HG03439 (cell line): Measurements from ENCODE around the gene SRCAP.
"Not testable (repeated sequence)": the region's sequence is repeated elsewhere in the genome, so short reads cannot be mapped to it uniquely, and the experiment has no call there.

ENCODE experiments used
- ATAC-seq: cut with Tn5 transposase; IDR thresholded peaks from one replicate; pipeline ENCODE4 v1.9.1; 2021; ENCODE audit warnings: mild to moderate bottlenecking, moderate library complexity; ENCODE audit not compliant: unreplicated experiment

The SRCAP gene

DNA sequence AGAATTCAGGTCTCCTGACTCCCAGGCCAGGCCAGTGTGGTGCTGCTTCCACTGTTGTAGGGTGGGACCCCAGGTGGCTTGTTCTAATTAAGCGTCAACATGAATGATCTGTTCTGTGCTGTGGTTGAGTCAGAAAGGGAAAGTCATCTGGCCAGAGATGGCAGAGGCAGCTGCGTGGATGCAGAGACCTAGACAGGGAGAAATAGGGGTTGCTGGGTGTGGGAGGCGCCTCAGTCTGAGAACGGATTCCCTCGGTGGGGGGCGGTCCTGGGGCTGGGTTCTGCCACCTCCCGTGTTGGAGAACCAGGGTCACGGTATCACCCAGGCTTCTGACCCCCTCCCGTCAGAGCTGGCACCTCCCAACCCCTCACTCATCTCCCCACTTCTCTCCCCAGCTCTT lies 35.2 kb upstream of the SRCAP start:
- no peak for ATAC-seq

DNA sequence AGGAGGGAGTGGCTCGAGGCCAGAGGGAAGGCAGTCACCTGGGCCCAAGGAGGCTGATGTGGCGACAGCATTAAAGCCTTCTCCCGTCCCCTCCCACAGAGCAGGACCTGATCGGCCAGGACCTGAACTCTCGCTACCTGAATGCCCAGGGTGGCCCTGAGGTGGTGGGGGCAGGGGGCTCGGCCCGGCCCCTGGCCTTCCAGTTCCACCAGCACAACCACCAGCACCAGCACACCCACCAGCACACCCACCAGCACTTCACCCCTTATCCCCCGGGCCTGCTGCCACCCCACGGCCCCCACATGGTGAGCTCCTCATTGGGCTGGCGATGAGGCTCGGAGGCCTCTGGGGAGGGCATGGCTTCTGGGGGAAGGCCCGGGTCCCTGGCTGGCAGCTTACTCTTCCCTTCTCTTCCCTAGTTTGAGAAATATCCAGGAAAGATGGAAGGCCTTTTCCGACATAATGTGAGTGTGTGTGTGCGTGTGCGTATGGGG lies 34.3 kb upstream of the SRCAP start:
- ATAC-seq: no peak

DNA sequence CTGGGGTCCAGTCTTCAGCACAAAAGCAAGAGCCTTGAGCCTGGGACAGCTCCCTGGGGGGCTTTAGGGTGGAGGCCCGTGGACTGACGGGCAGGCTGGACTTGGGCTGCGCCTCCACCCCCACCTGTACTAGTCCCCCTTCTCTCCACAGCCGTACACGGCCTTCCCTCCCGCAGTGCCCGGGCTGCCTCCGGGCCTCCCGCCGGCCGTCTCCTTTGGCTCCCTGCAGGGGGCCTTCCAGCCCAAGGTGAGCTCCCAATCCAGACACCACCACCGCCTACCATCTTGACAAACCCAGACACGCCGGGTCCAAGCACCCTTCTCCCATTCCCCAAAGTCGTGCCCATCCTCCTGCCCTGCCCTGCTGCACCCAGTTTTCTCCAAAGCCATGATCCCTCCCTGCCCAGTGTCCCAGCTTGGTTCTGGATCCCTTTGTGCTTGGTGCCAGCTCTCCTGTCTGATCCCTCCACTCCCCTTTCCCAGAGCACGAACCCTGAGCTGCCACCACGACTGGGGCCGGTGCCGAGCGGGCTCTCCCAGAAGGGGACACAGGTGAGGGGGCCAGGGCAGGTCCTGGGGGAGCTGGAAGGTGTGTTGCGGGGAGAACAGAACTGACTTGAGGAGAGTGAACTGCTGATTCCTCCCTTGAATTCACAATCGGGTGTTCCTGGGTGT lies 33.7 kb upstream of the SRCAP start:
- no peak for ATAC-seq

DNA sequence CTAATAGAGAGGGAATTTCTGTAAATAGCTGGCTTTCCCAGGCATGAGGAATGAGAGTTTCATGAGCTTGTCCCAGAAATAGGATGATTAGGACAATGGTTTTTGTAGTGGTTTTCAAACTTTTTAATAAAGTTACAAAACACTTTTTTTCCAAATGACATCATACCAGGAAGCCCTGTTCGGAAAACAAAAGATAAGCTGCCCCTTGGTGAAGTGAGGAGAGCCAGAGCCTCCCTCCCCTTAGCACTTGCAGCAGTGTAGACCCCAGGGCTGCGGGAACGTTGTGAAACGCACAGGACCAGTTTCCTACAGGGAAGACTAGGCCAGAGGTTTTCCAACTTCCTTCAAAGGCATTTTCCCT lies 33.2 kb upstream of the SRCAP start:
- no peak for ATAC-seq

DNA sequence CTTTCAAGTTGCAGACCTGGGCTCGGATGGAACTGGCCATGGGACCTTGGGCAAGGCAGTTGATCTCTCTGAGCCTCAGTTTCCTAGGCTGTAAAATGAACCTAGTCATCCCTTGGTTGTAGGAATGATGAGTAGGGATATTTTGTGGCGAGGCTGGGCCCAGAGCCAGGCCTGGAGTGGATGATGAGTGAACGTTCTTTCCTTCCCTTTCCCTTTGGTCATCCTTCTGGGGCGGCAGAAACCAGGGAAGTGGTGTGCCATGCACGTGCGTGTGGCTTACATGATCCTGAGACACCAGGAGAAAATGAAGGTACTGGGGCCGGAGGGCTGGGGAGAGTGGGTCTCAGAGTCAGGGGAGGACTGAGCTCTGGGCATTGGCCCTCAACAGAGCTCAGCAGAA lies 32.3 kb upstream of the SRCAP start:
- ATAC-seq: no peak

DNA sequence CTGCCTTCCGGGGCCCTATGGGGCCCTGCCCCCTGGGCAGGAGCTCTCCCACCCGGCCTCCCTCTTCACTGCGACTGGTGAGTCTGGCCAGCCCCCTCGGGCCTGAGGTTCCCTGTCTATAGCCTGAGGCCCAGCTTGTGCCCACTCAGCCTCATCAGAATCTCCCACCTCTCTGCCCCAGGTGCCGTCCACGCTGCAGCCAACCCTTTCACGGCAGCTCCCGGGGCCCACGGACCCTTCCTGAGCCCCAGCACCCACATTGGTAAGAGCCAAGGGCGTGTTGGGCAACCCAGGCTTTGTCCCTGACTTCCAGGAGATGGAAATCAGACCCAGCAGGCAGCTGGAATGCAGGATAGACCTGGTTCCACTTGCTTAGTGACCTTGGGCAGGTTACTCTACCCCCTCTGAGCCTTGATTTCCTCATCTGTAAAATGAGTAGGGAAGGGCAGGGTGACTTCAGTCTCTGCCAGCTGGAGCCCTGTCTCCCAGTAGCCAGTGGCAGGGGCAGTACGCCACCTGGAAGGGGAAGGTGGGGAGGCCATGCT lies 31.5 kb upstream of the SRCAP start:
- ATAC-seq: no peak

DNA sequence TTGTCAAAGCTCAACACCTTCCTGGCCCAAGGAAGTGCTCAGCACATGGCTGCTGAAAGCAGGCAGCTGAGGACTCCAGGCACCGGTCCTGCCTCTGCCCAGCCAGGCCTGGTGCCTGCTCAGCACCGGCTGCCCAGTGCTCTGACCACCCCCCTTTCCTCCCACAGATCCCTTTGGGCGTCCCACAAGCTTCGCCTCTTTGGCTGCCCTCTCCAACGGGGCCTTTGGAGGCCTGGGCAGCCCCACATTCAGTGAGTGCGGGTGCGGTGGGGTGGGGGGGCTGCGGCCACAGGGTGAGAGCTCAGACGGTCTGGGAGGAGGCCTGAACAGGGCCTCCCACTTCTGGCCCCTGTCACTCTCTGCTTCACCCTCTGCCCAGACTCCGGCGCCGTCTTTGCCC lies 30.6 kb upstream of the SRCAP start:
- no peak for ATAC-seq

DNA sequence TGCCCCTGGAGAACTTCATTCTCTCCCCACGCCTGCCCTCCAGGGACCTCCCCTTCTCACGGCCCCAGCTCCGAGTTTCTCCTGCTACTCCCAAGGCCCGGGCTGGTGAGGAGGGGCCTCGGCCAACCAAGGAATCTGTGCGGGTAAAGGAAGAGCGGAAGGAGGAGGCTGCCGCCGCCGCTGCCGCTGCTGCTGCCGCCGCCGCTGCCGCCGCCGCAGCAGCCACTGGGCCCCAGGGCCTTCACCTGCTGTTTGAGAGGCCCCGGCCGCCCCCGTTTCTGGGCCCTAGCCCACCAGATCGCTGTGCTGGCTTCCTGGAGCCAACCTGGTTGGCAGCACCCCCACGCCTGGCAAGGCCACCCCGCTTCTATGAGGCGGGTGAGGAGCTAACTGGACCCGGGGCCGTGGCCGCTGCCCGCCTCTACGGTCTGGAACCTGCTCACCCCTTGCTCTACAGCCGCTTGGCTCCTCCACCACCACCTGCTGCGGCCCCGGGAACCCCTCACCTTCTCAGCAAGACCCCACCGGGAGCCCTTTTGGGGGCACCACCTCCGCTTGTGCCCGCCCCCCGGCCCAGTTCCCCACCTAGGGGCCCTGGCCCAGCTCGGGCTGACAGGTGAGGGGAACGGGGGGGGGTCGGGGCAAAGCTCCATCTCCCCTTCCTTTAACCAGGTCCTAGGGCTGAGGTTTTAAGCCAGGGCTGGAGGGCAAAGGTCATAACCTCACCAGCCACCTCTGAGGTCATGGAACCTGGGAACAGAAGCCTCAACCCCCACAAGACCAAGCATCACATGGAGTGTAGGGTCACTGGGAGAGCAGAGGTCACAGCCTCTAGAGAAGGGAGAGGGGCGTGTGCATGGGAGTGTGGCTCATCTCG lies 29.7 kb upstream of the SRCAP start:
- no peak for ATAC-seq

DNA sequence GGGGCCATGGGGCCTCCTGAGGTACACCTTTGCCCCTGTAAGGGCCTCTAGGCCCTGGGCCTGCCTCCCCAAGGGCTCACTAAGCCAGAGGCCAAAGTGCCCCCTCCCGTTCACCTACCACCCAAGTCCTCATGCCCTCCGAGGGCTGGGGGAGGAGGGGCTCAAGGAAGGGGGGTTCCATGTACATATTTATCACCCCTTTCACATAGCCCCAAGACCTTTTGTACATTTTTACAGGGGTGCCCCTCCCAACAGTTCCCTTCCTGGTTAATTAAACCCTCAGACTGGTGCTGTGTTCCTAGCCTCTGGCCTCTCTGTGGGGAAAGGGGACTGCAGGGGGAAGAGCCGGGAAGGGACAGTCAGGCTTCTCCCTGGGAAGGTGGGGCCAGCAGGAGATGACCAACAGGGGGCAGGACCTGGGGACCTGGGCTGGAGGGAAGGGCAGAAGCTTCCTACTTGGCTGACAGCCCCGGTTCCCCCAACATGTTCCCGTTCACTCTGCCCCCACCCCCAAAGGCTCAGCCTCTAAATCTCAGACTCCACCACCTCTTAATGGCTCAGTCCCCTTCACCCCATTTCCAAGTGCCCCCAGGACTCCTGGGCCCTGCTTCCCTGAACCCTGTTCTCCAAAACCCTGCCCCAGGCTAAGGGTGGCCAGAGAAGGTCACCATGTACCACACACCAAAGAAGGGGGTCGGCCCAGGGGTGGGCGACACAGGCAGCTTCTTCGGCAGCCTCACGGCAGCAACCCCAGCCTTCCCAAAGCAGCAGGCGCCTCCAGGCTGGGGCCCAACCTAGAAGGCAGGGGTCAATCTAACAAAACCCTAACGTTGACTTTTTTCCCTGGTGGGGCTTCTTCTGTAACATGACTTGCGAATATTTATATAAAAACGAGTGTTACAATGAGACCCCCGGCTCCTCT lies 28.8 kb upstream of the SRCAP start:
- no peak for ATAC-seq

DNA sequence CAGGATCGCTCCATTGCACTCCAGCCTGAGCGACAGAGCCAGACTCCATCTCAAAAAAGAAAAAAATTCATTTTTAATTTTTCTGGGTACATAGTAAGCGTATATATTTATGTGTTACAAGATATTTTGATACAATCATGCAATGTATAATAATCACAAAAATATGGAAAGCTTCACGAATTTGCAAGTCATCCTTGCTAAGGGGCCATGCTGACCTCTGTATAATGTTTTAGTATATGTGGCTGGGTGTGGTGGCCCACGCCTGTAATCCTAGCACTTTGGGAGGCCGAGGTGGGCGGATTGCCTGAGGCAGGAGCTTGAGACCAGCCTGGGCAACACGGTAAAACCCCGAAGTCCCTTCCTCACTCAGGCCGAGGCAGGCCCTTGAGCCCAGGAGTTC lies 23.8 kb upstream of the SRCAP start:
- ATAC-seq: no peak

DNA sequence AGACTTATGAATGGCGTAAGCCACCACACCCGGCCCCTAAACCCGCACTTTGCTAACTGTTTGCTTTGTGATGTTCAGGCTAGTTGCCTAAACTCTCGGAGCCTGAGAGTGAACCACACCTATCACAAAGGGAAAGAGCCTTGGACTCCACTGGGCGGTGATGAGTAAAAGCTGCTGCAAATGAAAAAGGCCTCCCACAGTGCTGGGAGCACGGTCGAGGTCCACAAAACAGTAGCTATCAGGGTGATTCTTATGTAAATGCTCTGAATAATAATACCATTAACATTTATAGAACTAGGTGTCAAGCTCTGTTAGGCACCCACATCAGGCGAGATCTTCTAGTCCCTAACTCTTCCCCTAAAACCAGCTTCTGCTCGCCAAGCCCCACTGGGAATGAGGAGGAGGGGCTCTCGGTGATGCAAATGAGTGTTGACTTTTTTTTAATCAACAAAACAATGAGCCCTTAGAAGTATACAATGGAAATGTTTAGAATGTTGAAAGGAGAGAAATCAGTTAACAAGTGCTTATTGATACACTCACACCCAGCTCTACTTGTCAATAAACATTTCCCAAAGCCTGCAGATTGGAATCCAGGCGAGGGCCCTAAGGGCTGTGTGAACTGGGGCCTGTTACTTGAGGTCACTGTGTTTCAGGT lies 20.9 kb upstream of the SRCAP start:
- no peak for ATAC-seq

DNA sequence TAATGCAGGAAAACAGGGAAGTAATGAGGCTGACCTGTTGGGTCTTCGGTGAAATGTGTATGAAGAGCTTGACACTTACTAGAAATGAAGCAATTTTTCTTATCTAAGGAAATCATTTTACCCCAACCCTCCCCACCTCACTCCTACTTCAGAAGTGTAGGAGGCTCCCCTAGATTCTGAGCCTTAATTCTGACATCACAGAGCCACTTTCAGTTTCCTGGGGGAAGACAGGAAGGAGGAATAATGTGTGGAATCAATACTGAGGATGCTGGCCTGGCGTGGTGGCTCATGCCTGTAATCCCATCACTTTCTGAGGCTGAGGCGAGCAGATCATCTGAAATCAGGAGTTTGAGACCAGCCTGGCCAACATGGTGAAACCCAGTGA lies 20.4 kb upstream of the SRCAP start:
- no peak for ATAC-seq

DNA sequence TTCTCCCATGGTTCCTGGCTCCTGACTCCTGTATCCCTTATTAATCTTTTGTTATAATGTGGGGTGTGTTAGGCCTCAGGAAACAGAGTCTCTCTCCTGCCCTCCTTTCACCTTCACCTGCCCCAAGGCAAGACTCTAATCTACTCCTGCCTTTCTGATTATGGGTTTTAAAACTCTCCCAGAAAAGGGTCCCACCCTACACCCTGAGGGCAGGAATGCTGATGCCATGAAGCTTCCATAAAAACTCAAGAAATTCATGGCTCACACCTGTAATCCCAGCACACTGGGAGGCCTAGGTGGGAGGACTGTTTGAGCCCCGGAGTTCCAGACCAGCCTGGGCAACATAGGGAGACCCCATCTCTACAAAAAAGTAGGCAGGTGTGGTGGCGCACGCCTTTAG lies 18.6 kb upstream of the SRCAP start:
- ATAC-seq: no peak

DNA sequence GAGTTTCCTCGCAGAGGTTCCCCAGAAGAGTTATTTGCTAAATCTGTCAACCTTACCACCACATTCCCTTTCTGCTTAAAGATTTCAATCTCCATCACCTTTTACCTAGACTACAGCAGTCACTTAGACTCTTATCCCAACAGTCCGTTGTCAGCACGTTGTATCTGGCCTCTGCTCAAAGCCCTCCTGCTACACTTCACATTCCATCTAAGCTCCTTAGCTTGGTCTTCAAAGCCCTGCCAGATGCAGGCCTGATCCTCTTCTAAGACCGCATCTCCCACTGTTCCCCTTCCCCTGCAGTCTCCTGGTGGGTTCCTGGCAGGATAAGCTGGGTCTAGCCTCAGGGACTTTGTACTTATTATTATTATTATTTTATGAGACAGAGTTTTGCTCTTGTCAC lies 10.3 kb upstream of the SRCAP start:
- ATAC-seq: no peak

DNA sequence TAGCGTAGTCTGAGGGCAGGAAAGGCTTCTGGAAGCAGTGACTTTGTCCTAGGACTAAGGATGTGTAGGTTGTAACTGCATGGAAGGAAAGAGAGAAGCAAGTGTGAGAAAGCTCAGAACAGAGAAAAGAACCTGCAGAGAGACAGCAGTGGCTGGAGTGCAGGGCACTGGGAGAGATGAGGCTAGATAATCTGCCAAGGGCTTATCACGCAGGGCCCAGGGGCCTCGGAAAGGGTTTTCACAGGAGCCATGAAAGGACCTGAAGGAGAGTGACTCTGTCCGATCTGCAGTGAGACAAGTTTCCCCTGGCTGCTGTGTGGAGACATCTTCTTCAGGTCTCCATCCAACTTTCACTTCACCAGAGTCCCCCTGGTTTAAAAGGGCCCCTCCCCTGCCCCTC lies 7.1 kb upstream of the SRCAP start:
- ATAC-seq: no peak

DNA sequence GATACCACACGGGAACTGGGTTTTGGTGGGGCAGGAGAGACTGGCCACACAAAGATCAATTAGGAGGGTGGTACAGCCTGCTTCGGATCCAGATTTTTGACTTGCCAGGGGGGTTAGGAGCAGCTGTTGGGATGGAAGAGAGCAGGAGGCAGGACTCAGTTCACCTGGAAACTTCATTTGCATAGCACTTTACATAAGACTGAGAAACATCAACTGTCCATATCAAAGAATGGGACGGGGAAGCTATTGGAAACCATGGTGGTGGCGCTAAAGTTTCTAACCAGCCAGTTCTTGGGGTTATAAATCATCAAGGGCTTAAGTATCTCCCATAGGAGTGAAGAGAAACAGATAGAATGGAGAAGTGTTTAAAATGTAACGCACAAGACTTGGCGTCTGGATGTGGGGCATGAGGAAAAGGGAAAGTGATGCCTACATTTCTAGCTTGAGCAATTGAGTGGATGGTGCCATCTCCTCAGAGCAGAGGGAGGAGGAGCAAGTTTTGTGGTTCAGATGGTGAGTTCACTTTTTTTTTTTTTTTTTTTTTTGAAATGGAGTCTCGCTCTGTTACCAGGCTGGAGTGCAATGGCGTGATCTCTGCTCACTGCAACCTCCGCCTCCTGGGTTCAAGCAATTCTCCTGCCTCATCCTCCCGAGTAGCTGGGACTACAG lies 6.4 kb upstream of the SRCAP start:
- no peak for ATAC-seq

DNA sequence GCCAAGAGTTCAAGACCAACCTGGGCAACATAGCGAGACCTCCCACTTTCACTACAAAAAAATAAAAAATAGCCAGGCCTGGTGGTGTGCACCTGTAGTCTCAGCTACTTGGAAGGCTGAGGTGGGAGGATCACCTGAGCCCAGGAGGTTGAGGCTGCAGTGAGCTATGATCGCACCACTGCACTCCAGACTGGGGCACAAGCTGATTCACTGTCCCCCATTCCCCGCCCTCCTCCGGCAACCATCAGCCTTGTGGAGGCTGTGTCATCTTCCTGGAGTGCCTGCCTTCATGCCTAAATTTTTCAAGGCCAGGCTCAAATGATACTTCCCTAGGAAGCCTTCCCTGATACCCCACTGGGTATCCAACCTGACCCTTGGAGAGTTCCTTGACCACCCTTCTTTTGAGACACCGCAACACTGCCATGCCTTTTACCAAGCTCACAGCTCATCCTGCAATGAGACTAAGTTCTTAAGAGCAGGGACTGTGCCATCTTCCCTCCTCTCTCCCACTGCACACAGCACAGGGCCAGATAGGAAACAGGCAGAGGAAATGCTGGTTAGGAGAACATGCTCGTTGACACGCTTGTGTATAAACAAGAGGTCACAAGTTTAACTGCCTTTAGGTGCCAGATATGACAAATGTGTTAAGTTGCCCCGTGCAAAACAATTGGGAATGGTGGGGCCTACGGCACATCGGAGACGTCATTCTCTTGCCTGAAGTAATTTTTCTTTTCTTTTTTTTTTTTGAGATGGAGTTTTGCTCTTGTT lies 3.9 kb upstream of the SRCAP start:
- ATAC-seq: no peak

DNA sequence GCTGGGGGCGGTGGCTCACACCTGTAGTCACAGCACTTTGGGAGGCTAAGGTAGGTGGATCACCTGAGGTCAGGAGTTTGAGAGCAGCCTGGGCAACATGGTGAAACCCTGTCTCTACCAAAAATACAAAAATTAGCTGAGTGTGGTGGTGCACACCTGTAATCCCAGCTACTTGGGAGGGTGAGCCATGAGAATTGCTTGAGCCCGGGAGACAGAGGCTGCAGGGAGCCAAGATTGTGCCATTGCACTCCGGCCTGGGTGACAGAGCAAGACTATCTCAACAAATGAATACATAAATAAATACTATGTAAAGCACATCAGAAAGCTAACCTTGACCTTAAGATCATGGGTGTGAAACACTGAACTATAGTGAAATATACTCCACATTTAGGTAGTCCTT lies 2.3 kb upstream of the SRCAP start:
- not testable (repeated sequence) for ATAC-seq
